NOMO-1 (cell line): ENCODE data around the gene BMS1.
"Not testable (repeated sequence)": the region's sequence is repeated elsewhere in the genome, so short reads cannot be mapped to it uniquely, and the experiment has no call there.

Source experiments
- DNase-seq, 2 experiments: peaks; one replicate each; lab custom pipeline; 2025; ENCODE audit not compliant: unreplicated experiment in 2 of 2; lab: John Stamatoyannopoulos, UW

BMS1 gene

GRCh38 chr10:42783181-42783549 lies 570 bp downstream of the BMS1 start:
- no peak for DNase-seq

GRCh38 chr10:42785759-42786158 lies 3.2 kb downstream of the BMS1 start:
- DNase-seq, result no peak

- no peak for DNase-seq
Measured at GRCh38 chr10:42790835-42791234, 8.2 kb downstream of the BMS1 start.

GRCh38 chr10:42795701-42796100 lies 13.1 kb downstream of the BMS1 start:
- DNase-seq, result no peak

- DNase-seq, result no peak
Measured at GRCh38 chr10:42801135-42801534, 18.5 kb downstream of the BMS1 start.

GRCh38 chr10:42802876-42803275 lies 20.3 kb downstream of the BMS1 start:
- DNase-seq, result no peak

- DNase-seq, result no peak
Measured at GRCh38 chr10:42809676-42810075, 27.1 kb downstream of the BMS1 start.

- no peak for DNase-seq
Measured at GRCh38 chr10:42812028-42812427, 29.4 kb downstream of the BMS1 start.

GRCh38 chr10:42813989-42814687 lies 31.5 kb downstream of the BMS1 start:
- not testable (repeated sequence) for DNase-seq

GRCh38 chr10:42816334-42816733 lies 33.7 kb downstream of the BMS1 start:
- not testable (repeated sequence) for DNase-seq

- DNase-seq, result no peak
Measured at GRCh38 chr10:42816912-42817311, 34.3 kb downstream of the BMS1 start.

- DNase-seq, result not testable (repeated sequence)
Measured at GRCh38 chr10:42817417-42817816, 34.8 kb downstream of the BMS1 start.

GRCh38 chr10:42826759-42827158 lies 44.2 kb downstream of the BMS1 start:
- DNase-seq, result not testable (repeated sequence)

GRCh38 chr10:42827201-42827600 lies 44.6 kb downstream of the BMS1 start:
- no peak for DNase-seq

- DNase-seq, result not testable (repeated sequence)
Measured at GRCh38 chr10:42828391-42828790, 45.8 kb downstream of the BMS1 start.

- DNase-seq, result no peak
Measured at GRCh38 chr10:42830237-42830636, 47.6 kb downstream of the BMS1 start.

- DNase-seq, result no peak
Measured at GRCh38 chr10:42836096-42836495, 53.5 kb downstream of the BMS1 start.

- DNase-seq, result no peak
Measured at GRCh38 chr10:42836771-42837468, 54.3 kb downstream of the BMS1 start.

GRCh38 chr10:42844810-42845209 lies 62.2 kb downstream of the BMS1 start:
- DNase-seq, result not testable (repeated sequence)

GRCh38 chr10:42847261-42847660 lies 64.7 kb downstream of the BMS1 start:
- DNase-seq, result not testable (repeated sequence)

- DNase-seq, result no peak
Measured at GRCh38 chr10:42850931-42851330, 68.3 kb downstream of the BMS1 start.

GRCh38 chr10:42859256-42859655 lies 76.7 kb downstream of the BMS1 start:
- DNase-seq, result no peak
